GM19438 (cell line): ENCODE results near the gene CXXC5.
"Not testable (repeated sequence)": the region's sequence is repeated elsewhere in the genome, so short reads cannot be mapped to it uniquely, and the experiment has no call there.

Experiments used
- ATAC-seq: cut with Tn5 transposase; IDR thresholded peaks from one replicate; pipeline ENCODE4 v1.9.1; 2021; ENCODE audit warnings: low read depth; ENCODE audit not compliant: unreplicated experiment

Gene CXXC5

DNA sequence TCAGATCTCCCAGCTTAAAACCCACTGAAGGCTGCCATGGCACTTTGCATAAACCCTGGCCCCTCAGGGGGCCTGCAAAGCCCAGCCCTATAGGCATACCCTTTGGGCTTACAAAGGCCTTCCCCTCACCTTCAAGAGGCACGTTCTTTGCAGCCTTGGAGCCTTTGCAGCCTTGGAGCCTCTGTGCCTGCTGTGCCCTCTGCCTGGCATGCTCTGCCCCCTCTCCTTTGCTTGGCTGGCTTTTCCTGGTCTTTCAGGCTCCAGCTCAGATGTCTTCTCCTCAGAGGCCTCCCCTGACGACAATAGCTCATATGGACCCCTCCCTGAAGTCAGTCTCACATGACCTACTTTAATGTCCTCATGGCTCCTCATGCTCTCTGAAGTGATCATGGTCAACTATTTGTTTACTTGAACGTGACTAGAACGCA is 60.3 kb downstream of the CXXC5 start:
- no peak for ATAC-seq

DNA sequence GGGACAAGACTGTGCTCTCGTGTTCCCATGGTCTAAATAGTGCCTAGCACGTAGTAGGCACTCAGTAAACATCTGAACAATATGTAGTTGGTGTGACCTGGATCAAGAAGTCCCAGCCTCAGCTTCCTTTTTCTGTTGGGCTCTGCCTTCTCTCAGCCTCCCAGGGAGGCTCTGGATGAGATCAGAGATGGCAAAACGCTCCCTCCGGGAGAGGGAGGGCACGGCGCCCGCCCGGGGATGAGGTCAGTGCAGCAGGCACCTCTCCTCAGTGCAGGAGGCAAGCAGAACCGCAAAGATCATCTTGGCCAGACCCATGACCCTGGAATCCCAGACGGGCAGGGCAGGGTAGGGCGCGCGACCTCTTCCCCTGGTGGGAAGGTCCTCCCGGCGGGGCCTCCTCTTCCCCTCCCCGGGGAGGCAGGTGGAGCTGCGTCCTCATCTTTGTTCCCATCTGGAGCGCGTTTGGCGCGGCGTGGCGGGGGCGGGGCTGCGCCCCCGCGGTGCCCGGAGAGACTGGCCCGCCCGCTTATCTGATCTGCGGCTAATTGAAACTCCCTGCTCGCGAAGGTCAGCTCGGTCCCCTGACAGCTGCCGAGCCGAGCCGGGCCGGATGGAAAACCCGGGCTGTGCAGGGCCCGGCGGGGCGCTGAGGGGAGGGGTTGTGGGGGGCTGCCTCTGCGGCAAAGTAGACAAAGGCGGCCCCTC is 60.9 kb downstream of the CXXC5 start:
- ATAC-seq, result no peak

DNA sequence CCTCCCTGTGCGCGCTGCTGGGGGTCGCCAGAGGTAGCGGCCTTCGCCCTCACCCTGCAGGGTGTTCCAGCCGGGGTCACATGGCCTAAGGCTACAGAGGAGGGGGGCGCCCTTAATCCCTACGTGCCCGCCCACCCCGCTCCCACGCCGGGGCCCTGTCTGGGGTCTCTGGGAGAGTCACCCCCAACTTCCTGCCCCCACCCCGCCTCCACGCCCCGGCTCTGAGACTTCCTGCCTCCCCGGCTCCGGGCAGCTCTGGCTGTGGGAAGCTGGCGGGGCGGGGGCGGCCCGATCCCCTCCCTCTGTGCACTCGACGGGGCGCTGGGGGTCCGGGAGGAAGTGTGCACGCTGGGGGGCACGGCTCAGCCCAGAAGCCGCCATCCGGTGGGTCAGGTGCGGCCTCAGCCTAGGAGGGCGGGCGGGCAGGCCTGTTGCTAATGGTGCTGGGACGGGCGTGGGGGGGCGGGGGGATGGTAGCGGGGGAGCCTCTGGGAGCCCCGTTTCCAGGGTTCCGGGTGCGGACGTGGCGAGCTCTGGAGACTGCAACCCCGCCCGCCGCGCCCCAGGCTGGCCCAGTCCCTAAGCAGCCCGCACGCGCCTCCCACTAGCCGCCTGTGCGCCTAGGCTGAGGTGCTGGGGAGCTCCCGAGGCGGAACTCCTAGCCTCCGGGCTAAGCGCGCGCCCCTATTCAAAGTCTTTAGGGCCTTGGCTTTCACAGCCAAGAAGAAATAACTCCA is 61.6 kb downstream of the CXXC5 start:
- no peak for ATAC-seq

DNA sequence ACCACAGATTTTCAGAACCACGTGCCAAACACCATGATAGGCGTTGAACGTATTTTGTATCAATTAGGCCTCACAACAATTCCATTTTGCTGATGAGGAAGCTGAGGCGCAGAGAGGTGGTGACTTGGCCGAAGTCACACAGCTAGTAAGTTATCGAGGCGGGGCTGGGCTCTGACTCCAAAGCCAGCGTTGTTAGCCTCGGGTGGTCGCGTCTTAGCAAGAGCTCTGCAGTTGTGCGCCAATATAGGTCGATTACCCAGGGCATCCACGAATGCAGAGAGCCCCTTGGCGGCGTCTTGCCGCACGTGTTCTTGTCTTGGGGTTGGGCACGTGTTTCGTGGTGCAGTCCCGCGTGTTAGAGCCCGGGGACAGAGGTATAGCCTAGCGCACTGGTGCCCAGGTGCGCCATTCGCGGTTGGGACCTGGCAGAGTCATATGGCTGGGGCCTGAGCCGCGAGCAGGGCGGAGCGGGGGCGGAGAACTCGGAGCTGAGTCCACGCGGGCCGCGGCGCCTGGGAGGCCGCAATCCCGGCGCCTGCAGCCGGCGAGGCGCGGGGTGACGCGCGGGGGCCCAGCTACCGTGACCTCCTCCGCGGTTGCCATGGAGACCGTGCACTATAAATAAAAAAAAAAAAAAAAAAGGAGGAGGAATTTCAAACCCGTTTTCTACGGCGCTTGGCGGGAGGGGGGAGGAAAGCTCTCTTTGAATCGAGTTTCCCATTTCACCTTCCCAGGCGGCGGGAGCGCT is 62.3 kb downstream of the CXXC5 start:
- ATAC-seq, result no peak

DNA sequence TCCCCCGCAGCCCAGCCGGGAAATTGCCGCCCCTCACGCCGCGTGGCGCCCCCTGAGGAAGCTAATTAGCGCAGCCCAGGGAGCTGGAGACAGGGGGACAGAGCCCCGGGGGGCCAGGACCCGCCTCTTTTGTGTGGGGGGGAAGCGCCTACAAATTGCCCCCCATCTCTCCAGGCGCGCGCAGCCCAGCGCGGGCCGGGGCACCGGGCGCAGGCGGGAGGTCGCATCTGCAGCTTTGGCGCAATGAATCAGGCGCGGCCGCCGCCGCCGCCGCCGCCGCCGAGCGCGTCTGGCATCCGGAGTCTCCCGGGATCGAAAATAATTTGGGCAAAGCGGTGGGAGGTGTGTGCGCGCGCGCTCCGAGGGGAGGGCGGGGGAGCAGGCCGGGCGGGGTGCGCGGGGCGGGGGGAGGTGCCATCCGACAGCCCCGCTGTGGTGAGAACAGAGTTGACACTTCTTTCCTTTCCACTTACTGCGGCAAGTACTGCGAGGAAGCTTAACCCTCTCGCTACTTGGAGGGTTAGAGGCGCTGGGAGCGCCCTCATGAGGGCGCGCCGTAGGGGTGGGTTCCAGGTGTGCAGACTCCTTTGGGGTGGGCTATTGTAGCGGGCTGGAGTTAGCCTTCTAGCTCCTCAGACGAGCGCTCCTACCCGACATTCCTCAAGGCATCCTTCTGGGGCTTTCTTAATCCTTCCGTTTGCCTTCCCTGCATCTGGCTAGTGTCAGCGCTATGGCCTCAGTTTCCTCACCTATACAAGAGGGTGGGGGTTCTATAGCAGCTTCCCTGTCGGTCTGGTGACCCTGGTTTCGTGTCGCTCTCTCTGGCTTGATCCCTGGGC is 63.1 kb downstream of the CXXC5 start:
- ATAC-seq, result no peak

DNA sequence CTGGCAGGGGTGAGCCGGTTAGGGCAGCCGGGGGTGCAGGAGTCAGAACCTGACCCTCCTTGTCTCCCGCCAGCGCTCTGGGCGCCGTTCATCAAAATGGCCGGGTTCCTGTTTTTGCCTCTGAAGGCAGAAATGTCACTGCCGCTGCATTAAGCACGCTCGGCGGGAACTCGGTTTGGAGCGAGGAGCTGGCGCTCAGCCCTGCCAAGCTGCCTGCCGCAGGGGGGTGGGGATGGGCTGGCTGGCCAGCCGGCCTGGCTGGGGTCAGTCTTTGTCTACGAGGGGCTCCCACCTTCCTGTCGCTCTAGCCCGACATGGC is 63.7 kb downstream of the CXXC5 start:
- ATAC-seq, result no peak

DNA sequence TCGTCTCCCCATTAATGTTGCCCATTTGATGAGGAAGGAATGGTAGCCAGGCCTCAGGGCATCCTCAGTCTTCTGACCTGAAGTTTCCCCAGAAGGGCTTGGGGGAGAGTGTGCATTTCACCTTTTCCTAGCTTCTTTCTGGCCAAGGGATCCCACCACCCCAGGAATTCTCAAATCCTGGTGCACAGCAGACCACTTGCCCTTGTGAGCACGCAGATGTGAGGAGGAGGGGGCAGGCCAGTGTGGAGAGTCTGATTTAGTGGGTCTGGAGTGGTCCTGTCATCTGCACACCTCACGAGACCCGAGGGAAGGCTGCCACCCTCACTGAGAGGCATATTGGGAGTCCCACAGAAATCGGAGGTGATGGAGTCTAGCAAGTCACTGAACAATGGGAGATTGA is 64.3 kb downstream of the CXXC5 start:
- ATAC-seq, result no peak

DNA sequence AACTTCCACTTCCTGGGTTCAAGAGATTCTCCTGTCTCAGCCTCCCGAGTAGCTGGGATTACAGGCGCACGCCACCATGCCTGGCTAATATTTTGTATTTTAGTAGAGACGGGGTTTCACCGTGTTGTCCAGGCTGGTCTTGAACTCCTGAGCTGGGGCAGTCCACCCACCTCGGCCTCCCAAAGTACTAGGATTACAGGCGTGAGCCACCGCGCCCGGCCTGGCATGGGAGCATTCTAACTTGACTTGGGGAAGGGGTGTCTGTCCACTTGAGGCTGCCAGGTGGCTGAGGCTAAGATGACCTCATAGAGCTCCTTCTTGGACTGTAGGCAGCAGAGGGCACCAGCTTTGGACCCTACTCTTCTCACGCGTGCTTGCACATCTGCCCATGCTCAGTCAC is 65.7 kb downstream of the CXXC5 start:
- ATAC-seq, result not testable (repeated sequence)

DNA sequence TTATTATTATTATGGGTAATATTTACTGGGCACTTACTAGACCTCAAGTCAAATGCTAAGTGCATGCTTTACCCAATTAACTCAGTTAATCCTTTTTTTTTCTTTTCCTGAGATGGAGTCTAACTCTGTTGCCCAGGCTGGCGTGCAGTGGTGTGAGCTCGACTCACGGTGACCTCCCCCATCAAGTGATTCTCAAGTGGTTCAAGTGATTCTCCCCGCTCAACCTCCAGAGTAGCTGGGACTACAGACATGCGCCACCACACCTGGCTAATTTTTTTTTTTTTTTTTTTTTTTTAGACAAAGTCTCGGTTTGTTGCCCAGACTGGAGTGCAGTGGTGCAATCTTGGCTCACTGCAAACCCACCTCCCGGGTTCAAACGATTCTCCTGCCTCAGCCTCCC is 69.1 kb downstream of the CXXC5 start:
- no peak for ATAC-seq

DNA sequence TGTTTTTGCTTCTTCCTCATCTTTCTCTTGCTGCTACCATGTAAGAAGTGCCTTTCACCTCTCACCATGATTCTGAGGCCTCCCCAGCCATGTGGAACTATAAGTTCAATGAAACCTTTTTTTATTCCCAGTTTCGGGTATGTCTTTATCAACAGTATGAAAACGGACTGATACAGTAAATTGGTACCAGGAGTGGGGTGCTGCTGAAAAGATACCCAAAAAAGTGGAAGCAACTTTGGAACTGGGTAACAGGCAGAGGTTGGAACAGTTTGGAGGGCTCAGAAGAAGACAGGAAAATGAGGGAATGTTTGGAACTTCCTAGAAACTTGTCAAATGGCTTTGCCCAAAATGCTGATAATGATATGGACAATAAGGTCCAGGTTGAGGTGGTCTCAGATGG is 70.3 kb downstream of the CXXC5 start:
- ATAC-seq, result not testable (repeated sequence)

DNA sequence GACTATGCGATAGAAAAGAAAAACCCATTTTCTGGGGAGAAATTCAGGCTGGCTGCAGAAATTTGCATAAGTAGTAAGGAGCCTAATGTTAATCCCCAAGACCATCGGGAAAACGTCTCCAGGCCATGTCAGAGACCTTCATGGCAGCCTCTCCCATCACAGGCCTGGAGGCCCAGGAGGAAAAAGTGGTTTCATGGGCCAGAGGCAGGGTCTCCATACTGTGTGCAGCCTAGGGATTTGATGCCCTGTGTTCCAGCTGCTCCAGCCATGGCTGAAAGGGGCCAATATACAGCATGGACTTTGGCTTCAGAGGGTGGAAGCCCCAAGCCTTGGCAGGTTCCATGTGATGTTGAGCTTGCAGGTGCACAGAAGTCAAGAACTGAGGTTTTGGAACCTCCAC is 71.8 kb downstream of the CXXC5 start:
- ATAC-seq, result not testable (repeated sequence)

DNA sequence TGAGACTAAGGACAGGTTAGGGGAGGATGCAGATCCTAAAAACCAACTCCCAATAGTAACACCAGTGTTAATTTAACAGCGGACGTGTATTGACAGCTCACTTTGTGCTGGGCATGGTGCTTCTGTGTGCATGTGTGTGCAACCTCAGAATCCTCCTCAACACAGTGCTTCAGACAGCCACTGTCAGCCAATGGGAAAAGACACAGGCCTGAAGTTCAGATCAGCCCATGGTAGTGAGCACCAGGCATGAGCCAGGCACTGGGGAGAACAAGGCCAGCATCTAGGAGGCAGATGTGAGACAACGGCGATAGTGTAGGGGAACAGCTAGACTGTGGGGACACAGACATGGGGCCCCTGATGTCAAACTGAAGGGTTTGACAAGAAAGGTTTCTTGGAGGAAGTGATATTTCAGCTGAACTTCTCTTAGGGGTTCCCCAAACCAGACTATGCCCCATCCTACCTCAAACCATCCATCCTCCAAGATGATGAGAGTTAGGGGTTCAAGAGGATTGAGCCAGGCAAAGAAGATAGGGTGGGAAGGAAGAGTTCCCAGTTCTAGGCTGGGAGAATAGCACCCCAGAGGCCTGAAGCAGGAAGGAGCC is 75.9 kb downstream of the CXXC5 start:
- ATAC-seq, result no peak

DNA sequence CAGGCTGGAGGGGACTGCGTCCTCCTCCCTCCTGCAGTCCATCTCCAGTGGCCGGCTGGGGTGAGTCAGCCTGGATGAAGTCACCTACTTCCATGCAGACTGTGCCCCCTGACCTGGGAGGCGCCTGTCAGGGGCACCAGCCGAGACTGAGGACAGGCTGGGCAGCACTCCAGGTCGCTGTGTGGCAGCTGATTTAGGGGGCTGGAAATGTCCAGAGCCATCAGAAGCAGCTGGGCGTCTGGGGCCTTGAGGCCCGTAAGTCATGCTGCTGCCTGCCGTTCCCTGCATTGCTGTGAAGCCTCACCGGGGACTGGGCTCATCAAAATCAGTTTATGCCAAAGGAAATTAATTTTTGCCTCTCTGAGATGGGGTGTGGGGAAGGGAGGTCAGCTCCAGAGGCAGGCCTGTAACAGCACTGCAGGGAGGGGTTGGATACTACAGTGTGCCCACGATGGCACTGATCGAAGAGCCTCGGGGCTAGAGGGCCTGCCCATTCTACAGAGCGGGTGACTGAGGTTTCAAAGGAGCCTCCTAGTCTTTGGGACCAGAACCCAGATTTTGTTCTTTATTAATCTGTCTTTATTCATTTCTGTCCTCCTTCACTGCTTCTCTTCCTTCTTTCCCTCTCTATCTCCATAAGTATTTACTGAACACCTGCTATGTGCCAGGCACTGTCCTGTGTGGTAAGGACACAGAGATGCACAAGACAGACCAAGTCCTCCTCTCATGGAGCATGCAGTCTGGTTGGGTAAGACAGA is 77.1 kb downstream of the CXXC5 start:
- no peak for ATAC-seq

DNA sequence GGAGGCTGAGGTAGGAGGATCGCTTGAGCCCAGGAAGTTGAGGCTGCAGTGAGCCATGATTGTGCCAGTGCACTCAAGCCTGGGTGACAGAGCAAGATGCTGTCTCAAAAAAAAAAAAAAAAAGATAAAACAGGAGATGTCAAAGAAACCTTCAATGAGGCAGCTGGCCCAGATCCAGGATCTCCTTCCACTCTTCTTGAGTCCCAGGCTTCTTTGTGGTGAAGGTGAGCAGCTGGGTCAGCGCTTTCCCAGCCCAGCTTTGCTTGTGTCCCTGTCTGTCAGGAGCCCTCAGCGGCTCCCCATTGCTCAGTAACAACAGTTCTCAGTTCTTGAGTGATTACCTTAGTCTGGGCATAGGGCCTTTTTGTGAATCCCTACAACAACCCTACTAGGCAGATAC is 78.1 kb downstream of the CXXC5 start:
- ATAC-seq, result no peak

DNA sequence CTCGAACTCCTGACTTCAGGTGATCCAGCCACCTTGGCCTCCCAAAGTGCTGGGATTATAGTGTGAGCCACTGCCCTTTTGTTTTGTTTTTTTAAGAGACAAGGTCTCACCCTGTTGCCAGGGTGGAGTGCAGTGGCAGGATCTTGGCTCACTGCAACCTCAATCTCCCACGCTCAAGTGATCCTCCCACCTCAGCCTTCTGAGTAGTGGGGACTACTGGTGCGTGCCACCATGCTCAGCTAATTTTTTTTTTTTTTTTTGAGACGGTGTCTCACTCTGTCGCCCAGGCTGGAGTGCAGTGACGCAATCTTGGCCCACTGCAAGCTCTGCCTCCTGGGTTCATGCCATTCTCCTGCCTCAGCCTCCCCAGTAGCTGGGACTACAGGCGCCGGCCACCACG is 79.5 kb downstream of the CXXC5 start:
- not testable (repeated sequence) for ATAC-seq

DNA sequence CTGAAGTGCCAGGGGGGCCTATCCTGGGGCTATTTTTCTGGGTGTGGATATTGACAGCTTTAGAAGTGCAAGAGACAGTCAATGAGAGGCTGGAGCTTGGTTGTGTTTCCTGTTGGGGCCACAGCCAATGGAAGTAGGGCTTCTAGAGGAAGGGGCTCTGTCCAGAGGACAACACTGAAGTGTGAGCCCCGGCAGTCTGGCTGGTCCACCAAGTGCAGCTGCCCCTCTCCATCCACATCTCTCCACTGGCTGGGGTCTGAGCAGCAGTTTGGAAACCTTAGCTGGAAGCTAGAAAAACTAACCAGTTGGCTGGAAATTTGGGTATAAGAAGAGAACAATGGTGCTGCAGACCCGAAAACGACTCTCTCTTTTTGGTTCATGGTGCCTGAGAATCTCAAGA is 83.1 kb downstream of the CXXC5 start:
- no peak for ATAC-seq

DNA sequence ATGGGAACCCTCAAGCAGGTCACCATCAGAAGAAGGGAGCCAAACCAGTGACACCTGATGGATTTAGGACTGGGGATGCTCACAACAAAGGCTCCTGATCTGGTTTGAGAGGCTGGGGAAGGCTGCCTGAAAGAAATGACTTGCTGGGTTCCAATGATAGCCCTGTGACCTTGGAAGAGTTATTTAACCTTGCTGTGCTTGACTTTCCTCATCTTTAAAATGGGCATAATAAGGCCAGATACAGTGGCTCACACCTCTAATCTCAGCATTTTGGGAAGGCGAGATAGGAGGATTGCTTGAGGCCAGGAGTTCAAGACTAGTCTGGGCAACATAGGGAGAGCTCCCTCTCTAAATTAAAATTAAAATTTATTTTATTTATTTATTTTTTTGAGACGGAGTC is 83.9 kb downstream of the CXXC5 start:
- ATAC-seq, result no peak

DNA sequence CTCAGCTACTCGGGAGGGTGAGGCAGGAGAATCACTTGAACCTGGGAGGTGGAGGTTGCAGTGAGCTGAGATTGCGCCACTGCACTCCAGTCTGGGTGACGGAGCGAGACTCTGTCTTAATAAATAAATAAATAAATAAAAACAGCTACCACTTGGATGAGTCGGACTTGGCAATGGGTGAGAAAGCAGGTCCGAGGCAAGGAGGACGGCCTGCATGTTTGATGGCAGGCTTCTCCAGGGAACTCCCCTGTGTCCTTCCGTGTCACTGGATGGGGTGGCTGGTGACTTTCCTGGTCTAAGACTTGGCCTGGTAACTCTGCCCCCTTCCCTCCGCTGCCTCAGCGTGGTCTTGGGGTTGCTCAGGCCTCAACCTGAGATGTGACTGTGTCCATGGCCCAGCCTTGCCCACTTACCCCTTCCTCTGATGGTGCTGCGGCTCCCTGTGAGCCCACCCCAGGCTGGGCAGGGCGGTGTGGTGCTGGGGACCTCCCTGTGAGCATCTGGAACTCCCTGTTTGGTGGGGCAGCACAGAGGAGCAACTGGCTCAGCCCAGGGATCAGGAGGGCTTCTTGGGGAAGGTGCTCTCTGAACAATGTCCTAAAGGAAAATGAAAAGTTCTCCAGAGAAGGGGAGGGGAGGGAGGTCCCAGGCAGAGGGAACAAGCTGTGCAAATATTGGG is 85.0 kb downstream of the CXXC5 start:
- ATAC-seq, result no peak
